Keratinocyte (primary cell): ENCODE data around the gene HHIP. TPM values are rescaled to one million over a fixed set of nuclear protein-coding genes. Genes with fewer than 3 reads are reported as not detected.
A peak's percentile ranks its signal among the peaks of the same experiment; 100 is the strongest.

ENCODE experiments used
- DNase-seq: peaks from one replicate; pipeline ENCODE4 v3.0.0-alpha.2; 2011; ENCODE audit warnings: low read depth, missing footprints, low spot score
- FAIRE-seq: peaks from 2 replicates; lab custom pipeline; 2011; peaks lifted over from hg19 to GRCh38; lab: Jason Lieb, UNC
- H2AFZ ChIP-seq: 2 replicates; pipeline ENCODE4 v1.6.0; 2012; ENCODE audit warnings: low read length, control low read depth, inconsistent platforms; ENCODE audit not compliant: control insufficient read depth
- H3K27ac ChIP-seq: 2 replicates; pipeline ENCODE4 v1.5.1; 2011; ENCODE audit warnings: low read length; ENCODE audit not compliant: control insufficient read depth, insufficient read depth
- H3K27me3 ChIP-seq: 3 replicates; pipeline ENCODE4 v1.6.0; 2011; ENCODE audit warnings: low read length; ENCODE audit not compliant: control insufficient read depth, insufficient read depth; ENCODE audit errors: extremely low read depth
- H3K36me3 ChIP-seq, 2 experiments: 2 replicates in 1 of 2; 3 replicates in 1 of 2; pipeline ENCODE4 v1.5.1; 2011; ENCODE audit warnings: low read length in 2 of 2, mild to moderate bottlenecking in 1 of 2; ENCODE audit not compliant: control insufficient read depth in 2 of 2, insufficient read depth in 2 of 2; ENCODE audit errors: extremely low read depth in 1 of 2
- H3K4me1 ChIP-seq: 3 replicates; pipeline ENCODE4 v1.5.1; 2011; ENCODE audit warnings: low read length; ENCODE audit not compliant: control insufficient read depth, insufficient read depth; ENCODE audit errors: extremely low read depth
- H3K4me2 ChIP-seq: 3 replicates; pipeline ENCODE4 v1.6.0; 2011; ENCODE audit warnings: low read depth, low read length; ENCODE audit not compliant: control insufficient read depth, insufficient read depth; ENCODE audit errors: extremely low read depth
- H3K4me3 ChIP-seq, 3 experiments: fragments of 200-600 bp in 1 of 3; sonication (generic) in 1 of 3; 2 replicates in 2 of 3; 3 replicates in 1 of 3; pipeline ENCODE4 v1.5.1; 2011 to 2016; ENCODE audit warnings: low read length in 3 of 3, mild to moderate bottlenecking in 3 of 3, control low read depth in 2 of 3, inconsistent platforms in 1 of 3, low read depth in 1 of 3, mixed read lengths in 1 of 3, mixed run types in 1 of 3, moderate library complexity in 1 of 3; ENCODE audit not compliant: control insufficient read depth in 2 of 3, insufficient read depth in 2 of 3; ENCODE audit errors: extremely low read depth in 1 of 3
- H3K79me2 ChIP-seq: 2 replicates; pipeline ENCODE4 v1.6.0; 2012; ENCODE audit warnings: low read length; ENCODE audit not compliant: control insufficient read depth, insufficient read depth
- H3K9ac ChIP-seq: 3 replicates; pipeline ENCODE4 v1.6.0; 2011; ENCODE audit warnings: low read length; ENCODE audit not compliant: control insufficient read depth, insufficient read depth; ENCODE audit errors: extremely low read depth
- H3K9me1 ChIP-seq: 3 replicates; pipeline ENCODE4 v1.6.0; 2011; ENCODE audit warnings: low read length; ENCODE audit not compliant: control insufficient read depth, insufficient read depth; ENCODE audit errors: extremely low read depth
- H3K9me3 ChIP-seq: 2 replicates; pipeline ENCODE4 v1.5.1; 2012; ENCODE audit warnings: low read depth, low read length; ENCODE audit not compliant: control insufficient read depth
- H4K20me1 ChIP-seq: 3 replicates; pipeline ENCODE4 v1.6.0; 2011; ENCODE audit warnings: low read length; ENCODE audit not compliant: control insufficient read depth, insufficient read depth; ENCODE audit errors: extremely low read depth
- CTCF ChIP-seq, 3 experiments: IDR thresholded peaks in 1 of 3; conservative IDR thresholded peaks in 1 of 3; optimal IDR thresholded peaks in 1 of 3; 2 replicates in 2 of 3; 3 replicates in 1 of 3; pipeline versions ENCODE3 to v1.5.1; 2011; ENCODE audit warnings: low read length in 3 of 3, mild to moderate bottlenecking in 3 of 3, moderate library complexity in 2 of 3, control low read depth in 1 of 3, inconsistent platforms in 1 of 3; ENCODE audit not compliant: insufficient read depth in 2 of 3; ENCODE audit errors: extremely low read depth in 1 of 3
- EZH2 ChIP-seq: IDR thresholded peaks from one replicate; pipeline ENCODE4 v1.6.1; 2012; ENCODE audit warnings: inconsistent platforms, mild to moderate bottlenecking, low read length, moderate library complexity
- dilution Hi-C: fragments of 300-500 bp; cut with MboI; formaldehyde crosslinking; loops from one replicate; pipeline ENCODE4 v1.7.0; 2020; ENCODE audit warnings: low sequenced_read_pairs; ENCODE audit not compliant: extremely low pct_ligation_motif_present
- polyA plus RNA-seq, 5 experiments: library from polyadenylated mRNA; depleted of rRNA in 3 of 5; stranded (reverse) in 3 of 5; stranded (forward) in 1 of 5; unstranded in 1 of 5; fragments of >200 nt; gene quantifications; 1 replicate in 1 of 5; 2 replicates in 3 of 5; 3 replicates in 1 of 5; pipeline versions ENCODE4 v1.2.1 to v1.2.3, GENCODE V29; 2011 to 2012; ENCODE audit warnings: missing spikeins in 2 of 5, low read depth in 1 of 5, low replicate concordance in 1 of 5

The HHIP gene
- polyA plus RNA-seq, 1 donor (not counting 4 experiments of a cell fraction or from before 2014, with no cell fraction given): 0.20 TPM

GRCh38 chr4:144666539-144667175, 20.7 kb downstream of the HHIP start:
- Histone ChIP-seq H3K4me1 (peaks cover 3% of the 10 kb centered on the region), H3K9me3 (no peaks in the 10 kb centered on the region), H3K9ac (no peak overlapping the region), H3K9me1 (no peaks in the 10 kb centered on the region), H3K36me3 (no peaks in the 10 kb centered on the region), H4K20me1 (no peaks in the 10 kb centered on the region), H3K27ac (no peak overlapping the region), H3K79me2 (no peaks in the 10 kb centered on the region), H3K4me2 (no peak overlapping the region), H3K27me3 (no peaks in the 10 kb centered on the region), H2AFZ (no peak overlapping the region), H3K4me3 (no peak overlapping the region)
- no peak for TF ChIP-seq EZH2
- no peak for TF ChIP-seq CTCF (optimal IDR thresholded peaks at IDR 0.05 in 1 of 3, IDR thresholded peaks at IDR 0.05 in 1 of 3, conservative IDR thresholded peaks at IDR 0.05 in 1 of 3; ENCODE audit: extremely low read depth in 1 of 3, insufficient read depth in 2 of 3, low read length in 3 of 3)
- dilution Hi-C loops: no loop called here
- no peak for FAIRE-seq
- DNase-seq: peak; percentile 5

- no peaks in the 10 kb centered on the region for H3K27me3 ChIP-seq
- TF ChIP-seq CTCF (optimal IDR thresholded peaks at IDR 0.05 in 1 of 3, IDR thresholded peaks at IDR 0.05 in 1 of 3, conservative IDR thresholded peaks at IDR 0.05 in 1 of 3; ENCODE audit: extremely low read depth in 1 of 3, insufficient read depth in 2 of 3, low read length in 3 of 3) (no peak), EZH2 (no peak)
- H3K9ac ChIP-seq: no peak overlapping the region
- dilution Hi-C loops: no loop called here
- H3K9me3 ChIP-seq: no peaks in the 10 kb centered on the region
- H3K79me2 ChIP-seq: no peaks in the 10 kb centered on the region
- H4K20me1 ChIP-seq: no peaks in the 10 kb centered on the region
- DNase-seq (no peak), FAIRE-seq (no peak)
- H3K27ac ChIP-seq: no peak overlapping the region
- H3K4me3 ChIP-seq: no peak overlapping the region
- no peak overlapping the region for H2AFZ ChIP-seq
- H3K4me2 ChIP-seq: no peak overlapping the region
- peaks cover 3% of the 10 kb centered on the region for H3K4me1 ChIP-seq
- no peaks in the 10 kb centered on the region for H3K36me3 ChIP-seq
- no peaks in the 10 kb centered on the region for H3K9me1 ChIP-seq
Observed at GRCh38 chr4:144667500-144667899, 21.5 kb downstream of the HHIP start.
